GM12801 (cell line): ENCODE results near the gene SLC26A3.

ENCODE experiments used
- CTCF ChIP-seq: IDR thresholded peaks from one replicate; pipeline ENCODE4 v1.5.1; 2011; ENCODE audit warnings: control low read depth; ENCODE audit not compliant: insufficient read length; ENCODE audit errors: extremely low read depth

The SLC26A3 gene

GRCh38 chr7:107838816-107839565 lies 36.0 kb upstream of the SLC26A3 start:
- TF ChIP-seq CTCF = no peak

- no peak for TF ChIP-seq CTCF
These were observed 35.1 kb upstream of the SLC26A3 start for GRCh38 chr7:107838024-107838601.

GRCh38 chr7:107837145-107837512 lies 34.1 kb upstream of the SLC26A3 start:
- no peak for TF ChIP-seq CTCF

GRCh38 chr7:107836237-107837144 lies 33.5 kb upstream of the SLC26A3 start:
- TF ChIP-seq CTCF = no peak

GRCh38 chr7:107834401-107834800 lies 31.4 kb upstream of the SLC26A3 start:
- no peak for TF ChIP-seq CTCF

- no peak for TF ChIP-seq CTCF
These were observed 30.7 kb upstream of the SLC26A3 start for GRCh38 chr7:107833684-107834106.

- TF ChIP-seq CTCF = no peak
These were observed 27.4 kb upstream of the SLC26A3 start for GRCh38 chr7:107830420-107830819.
